ENCODE data around the gene PIP5K1B. TPM values are rescaled to one million over a fixed set of nuclear protein-coding genes. Genes with fewer than 3 reads are reported as not detected.

PIP5K1B gene
- total RNA-seq, 1 donor from 2014 or later, result 71.9 TPM

GRCh38 chr9:68822596-68823165 lies 117.6 kb downstream of the PIP5K1B start:
- Histone ChIP-seq H3K27ac (replicated peaks) (peak overlapping the region; percentile 73), H3K4me3 (no peak overlapping the region), H3K9me3 (replicated peaks) (no peaks in the 10 kb centered on the region), H3K27me3 (ENCODE audit: low read depth) (no peaks in the 10 kb centered on the region), H3K4me1 (peaks cover 36% of the 10 kb centered on the region), H3K36me3 (no peaks in the 10 kb centered on the region)
- no peak for TF ChIP-seq CTCF (IDR thresholded peaks at IDR 0.05; ENCODE audit: borderline replicate concordance)
- intact Hi-C loops (cut with micrococcal nuclease), result no loop called here
- DNase-seq, result peak; percentile 60

- no peak for DNase-seq
- H3K4me1 ChIP-seq, result peaks cover 54% of the 10 kb centered on the region
- no peaks in the 10 kb centered on the region for H3K27me3 ChIP-seq (ENCODE audit: low read depth)
- TF ChIP-seq CTCF (IDR thresholded peaks at IDR 0.05; ENCODE audit: borderline replicate concordance), result no peak
- intact Hi-C loops (cut with micrococcal nuclease), result no loop called here
- no peaks in the 10 kb centered on the region for H3K9me3 ChIP-seq (replicated peaks)
- no peak overlapping the region for H3K4me3 ChIP-seq
- H3K27ac ChIP-seq (replicated peaks), result peak overlapping the region; percentile 69
- no peaks in the 10 kb centered on the region for H3K36me3 ChIP-seq
Measured at GRCh38 chr9:68825762-68826472, 120.9 kb downstream of the PIP5K1B start.

GRCh38 chr9:68827837-68828744 lies 123.1 kb downstream of the PIP5K1B start:
- Histone ChIP-seq H3K4me3 (no peak overlapping the region), H3K27me3 (ENCODE audit: low read depth) (no peaks in the 10 kb centered on the region), H3K27ac (replicated peaks) (peak overlapping the region; percentile 69), H3K4me1 (peaks cover 62% of the 10 kb centered on the region), H3K9me3 (replicated peaks) (no peaks in the 10 kb centered on the region), H3K36me3 (no peaks in the 10 kb centered on the region)
- intact Hi-C loops (cut with micrococcal nuclease), result no loop called here
- TF ChIP-seq CTCF (IDR thresholded peaks at IDR 0.05; ENCODE audit: borderline replicate concordance), result no peak
- DNase-seq, result no peak

- Histone ChIP-seq H3K4me3 (no peak overlapping the region), H3K27me3 (ENCODE audit: low read depth) (no peaks in the 10 kb centered on the region), H3K9me3 (replicated peaks) (no peaks in the 10 kb centered on the region), H3K27ac (replicated peaks) (peak overlapping the region; percentile 55), H3K36me3 (no peaks in the 10 kb centered on the region), H3K4me1 (peaks cover 61% of the 10 kb centered on the region)
- intact Hi-C loops (cut with micrococcal nuclease), result no loop called here
- DNase-seq, result no peak
- no peak for TF ChIP-seq CTCF (IDR thresholded peaks at IDR 0.05; ENCODE audit: borderline replicate concordance)
Measured at GRCh38 chr9:68832101-68832500, 127.1 kb downstream of the PIP5K1B start.

- no peaks in the 10 kb centered on the region for H3K9me3 ChIP-seq (replicated peaks)
- H3K27me3 ChIP-seq (ENCODE audit: low read depth), result no peaks in the 10 kb centered on the region
- no peak for DNase-seq
- H3K27ac ChIP-seq (replicated peaks), result peak overlapping the region; percentile 55
- H3K36me3 ChIP-seq, result no peaks in the 10 kb centered on the region
- no peak overlapping the region for H3K4me3 ChIP-seq
- no peak for TF ChIP-seq CTCF (IDR thresholded peaks at IDR 0.05; ENCODE audit: borderline replicate concordance)
- intact Hi-C loops (cut with micrococcal nuclease), result no loop called here
- peaks cover 62% of the 10 kb centered on the region for H3K4me1 ChIP-seq
Measured at GRCh38 chr9:68832861-68833518, 128.0 kb downstream of the PIP5K1B start.

Data from left ventricle myocardium inferior (tissue), 1 donor.